Measurements from ENCODE around the gene CASP8.

The CASP8 gene

DNA sequence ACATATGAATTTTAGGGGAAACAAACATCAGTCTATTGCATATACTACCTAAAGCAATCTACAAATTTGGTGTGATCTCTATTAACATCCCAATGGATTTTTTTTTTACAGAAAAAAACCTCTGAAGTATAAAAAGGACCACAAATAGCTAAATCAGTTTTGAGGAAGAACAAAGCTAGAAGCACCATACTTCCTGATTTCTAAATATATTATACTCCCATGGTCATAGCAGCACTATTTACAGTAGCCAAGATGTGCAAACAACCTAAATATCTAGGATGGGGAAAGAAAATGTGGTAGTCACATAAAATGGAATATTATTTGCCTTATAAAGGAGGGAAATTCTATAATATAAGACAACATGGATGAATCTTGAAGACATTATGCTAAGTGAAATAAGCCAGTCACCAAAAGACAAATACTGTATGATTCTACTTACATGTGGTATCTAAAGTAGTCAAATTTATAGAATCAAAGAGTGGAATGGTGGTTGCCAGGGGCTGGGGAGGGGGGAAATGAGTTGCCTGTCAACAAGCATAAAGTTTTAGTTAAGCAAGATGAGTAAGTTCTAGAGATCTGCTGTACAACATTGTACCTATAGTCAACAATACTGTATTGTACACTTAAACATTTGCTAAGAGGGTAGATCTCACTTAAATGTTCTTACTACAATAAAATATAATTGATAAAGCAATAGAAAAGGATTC is 17.6 kb upstream of the CASP8 start:
- no peak for DNase-seq (ENCODE audit: low read depth in 3 of 3)

DNA sequence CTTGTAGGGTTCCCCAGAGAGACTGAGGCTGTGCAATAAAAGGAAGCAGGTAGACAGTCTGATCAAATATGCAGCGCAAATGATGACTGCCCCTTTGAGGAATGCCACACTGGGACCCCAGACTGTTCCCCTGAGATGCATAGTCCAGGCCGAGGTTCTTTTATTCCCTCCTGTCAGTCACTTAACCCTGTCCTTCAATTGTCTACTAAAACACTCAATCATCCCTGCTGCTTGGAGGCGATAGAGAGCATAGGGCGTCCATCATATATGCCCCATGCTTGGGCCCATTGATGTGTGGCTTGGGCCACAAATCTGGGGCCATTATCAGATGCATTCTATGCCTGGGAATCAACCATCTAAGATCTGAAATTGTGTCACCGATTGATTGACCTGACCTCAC is 15.5 kb upstream of the CASP8 start:
- DNase-seq (ENCODE audit: low read depth in 3 of 3) = no peak

DNA sequence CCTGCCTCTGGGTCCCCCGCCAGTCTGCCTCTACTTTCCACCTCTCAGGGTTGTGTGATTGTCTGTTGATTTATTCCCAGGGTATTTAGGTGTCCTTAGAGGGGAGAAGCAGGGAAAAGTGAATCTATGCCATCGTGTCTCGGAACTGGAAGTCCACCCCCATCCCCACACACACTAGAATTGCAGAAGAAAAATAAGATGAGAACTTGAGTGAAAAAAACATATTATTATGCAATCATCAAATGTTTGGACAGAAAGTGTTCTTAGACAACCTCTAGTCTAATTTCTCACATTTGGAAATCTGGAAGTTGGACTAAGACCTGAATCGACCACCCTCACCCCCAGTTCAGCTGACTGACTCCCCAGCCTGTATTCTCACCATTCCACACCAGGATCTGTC is 14.1 kb upstream of the CASP8 start:
- DNase-seq (ENCODE audit: low read depth in 3 of 3) = no peak

DNA sequence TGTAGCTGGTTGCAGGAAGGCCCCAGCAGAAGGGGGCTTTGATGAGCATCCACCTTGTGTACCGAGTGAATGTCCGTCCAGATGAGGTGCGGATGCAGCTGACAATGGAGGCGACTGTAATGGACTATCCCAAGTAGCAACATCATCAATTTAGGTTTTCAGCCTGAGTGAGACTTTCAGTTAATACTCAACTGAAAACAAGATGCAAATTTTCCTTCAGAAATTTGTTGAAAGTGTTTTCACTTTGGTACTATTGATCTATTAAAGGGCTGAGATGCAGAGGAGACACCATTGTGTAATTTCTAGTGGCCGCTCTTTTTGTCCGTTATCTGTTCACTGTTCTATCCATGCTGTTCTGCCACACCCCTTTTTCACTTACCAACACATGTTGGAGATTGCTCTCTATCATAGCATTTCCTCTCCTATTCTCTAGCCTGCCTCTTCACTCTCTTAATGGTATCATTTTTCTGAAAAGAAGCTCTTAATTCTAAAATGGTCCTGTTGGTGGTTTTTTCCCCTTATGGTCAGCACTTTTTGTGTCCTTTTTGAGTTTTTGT is 12.0 kb upstream of the CASP8 start:
- DNase-seq (ENCODE audit: low read depth in 3 of 3) = no peak

DNA sequence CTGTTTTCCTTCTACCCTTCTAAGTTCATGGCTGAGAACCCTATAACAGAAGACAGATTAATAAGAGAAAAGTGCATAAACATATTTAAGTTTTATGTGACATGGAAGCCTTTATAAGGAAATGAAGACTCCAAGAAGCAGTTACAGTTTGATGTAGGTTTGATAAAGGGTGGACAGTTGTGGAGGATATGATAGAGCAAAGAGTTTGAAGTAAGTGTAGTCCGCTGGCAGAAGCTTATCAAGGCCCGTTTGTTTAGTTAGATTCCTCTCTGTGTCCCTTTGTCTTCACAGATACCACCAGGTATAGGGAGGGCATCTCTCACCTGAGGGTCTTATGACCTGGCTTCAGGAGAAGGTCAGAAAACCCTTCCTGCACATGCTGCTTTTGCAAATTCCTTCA is 10.4 kb upstream of the CASP8 start:
- DNase-seq (ENCODE audit: low read depth in 3 of 3) = no peak

DNA sequence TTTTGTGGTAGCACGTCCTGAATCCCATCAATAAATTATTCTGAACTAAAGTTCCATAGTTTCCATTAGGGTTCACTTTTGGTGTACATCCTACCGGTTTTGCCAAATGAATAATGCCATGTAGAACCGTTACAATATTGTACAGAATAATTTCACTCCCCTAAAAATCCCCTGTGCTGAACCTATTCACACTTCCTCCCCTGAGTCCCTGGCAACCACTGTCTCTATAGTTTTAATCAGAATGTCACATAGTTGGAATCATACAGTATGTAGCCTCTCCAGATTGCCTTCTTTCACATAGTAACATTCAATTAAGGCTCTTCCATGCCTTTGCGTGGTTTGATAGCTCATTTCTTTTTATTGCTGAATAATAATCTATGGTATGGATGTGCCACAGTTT is 9.6 kb upstream of the CASP8 start:
- DNase-seq (ENCODE audit: low read depth in 3 of 3) = no peak

DNA sequence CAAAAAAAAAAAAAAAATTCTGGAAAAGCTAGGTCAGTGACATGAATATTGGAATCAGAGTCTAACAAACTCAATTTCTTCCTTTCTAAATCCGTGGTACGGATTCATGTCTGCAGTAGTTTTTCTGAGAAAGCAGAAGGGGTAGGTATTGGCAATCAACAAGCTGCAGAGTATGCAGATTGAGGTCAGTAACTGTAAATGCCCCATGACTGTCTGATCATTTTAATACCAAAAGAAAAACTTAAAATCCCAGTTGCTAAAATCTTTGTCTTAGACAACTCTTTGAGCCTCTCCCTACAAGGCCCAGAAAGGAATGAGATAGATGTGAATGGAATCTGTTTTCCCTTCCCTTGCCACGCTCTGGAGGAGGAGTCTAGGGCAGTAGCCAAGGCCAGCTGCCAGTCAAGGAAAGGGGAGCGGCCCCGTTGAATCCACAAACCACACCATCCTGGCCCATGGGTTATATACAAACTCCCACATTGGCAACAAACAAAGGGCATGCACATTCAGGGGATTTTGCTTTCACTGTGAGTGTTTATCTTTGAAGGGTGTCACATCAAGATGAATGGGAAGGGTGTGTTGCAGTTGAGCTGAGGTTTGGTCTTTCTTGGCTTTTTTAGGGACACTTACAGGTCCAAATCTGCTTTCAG is 6.1 kb upstream of the CASP8 start:
- DNase-seq (ENCODE audit: low read depth in 3 of 3) = no peak

DNA sequence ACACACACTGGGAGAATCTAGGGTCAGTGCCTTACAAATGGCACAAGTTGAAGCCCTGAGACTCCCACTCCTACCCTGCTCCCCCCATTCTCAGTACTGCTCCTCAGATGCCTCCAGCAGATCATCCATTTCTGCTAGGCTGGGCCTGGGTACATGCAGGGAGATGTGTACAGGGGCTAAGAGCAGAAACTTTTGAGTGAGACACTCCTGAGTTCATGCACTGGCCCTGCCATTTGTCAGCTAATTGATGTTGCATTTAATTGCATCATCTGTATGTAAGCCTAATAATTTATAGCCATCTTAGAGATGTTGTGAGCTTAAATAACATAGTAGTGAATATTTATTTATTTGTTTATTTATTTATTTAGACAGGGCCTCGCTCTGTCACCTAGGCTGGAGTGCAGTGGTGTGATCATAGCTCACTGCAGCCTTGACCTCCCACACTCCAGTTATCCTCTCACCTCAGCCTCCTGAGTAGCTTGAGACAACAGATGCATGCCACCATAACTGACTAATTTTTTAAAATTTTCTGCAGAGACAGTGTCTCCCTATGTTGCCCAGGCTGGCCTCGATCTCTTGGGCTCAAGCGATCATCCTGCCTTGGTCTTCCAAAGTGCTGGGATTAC is 4.8 kb upstream of the CASP8 start:
- DNase-seq (ENCODE audit: low read depth in 3 of 3) = no peak

DNA sequence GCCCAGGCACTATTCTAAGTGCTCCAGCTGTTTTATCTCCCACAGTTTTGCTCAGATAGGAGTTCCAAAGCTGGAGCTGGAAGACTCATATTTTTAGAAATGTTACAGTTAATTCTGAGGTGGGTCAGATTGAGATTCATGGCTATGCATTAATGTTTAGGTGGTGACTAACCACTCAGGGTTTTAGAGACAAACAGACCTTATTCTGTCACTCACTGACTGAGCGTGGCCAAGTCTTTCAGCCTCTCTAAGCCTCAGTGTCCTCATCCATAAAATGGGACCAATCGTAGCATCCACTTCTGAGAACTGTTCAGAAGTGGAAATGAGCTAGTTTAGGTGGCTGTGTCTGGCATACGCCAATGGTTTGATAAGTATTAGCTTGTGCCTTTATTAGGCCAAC is 4.3 kb upstream of the CASP8 start:
- no peak for DNase-seq (ENCODE audit: low read depth in 3 of 3)

DNA sequence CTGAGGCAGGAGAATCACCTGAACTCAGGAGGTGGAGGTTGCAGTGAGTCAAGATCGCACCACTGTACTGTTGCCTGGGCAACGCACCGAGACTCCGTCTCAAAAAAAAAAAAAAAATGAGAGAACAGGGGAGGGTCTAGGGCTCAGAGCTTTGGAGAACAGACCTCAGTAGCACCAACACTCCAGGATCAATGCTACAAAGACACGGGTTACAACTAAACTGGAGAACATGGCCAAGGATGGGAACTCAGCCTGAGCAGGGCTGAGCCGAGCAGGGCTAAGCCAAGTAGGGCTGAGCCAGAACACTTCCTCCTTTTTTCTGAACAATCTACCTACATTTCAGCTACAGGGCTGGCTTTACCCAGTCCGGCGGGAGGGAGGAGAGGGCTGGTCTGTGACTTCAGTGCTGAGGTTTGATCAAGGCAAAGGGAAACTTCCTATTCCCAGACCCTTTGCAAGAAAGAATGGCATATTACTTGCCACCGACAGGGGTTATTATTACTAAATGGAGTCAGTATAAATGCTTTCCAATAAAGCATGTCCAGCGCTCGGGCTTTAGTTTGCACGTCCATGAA is 2.9 kb upstream of the CASP8 start:
- no peak for DNase-seq (ENCODE audit: low read depth in 3 of 3)

DNA sequence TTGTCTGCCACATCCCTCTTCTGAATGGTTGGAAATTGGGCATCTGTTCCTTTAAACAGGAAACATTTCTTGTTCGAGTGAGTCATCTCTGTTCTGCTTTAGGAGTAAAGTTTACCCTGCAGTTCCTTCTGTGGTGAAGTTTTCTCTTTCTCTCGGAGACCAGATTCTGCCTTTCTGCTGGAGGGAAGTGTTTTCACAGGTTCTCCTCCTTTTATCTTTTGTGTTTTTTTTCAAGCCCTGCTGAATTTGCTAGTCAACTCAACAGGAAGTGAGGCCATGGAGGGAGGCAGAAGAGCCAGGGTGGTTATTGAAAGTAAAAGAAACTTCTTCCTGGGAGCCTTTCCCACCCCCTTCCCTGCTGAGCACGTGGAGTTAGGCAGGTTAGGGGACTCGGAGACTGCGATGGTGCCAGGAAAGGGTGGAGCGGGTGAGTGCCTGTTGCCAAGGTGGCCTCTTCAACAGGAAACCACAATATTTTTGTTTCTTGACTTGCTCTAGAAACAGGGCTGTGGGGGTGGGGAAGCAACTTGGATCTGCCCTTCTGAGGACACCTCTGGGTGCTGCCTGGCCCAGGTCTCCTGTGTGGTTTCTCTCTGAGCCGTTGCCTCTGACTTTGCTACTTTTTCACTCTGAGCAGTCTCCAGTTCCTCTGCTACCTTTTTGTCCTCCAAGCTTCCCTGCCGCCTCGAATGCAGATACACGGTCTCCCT is 2.2 kb upstream of the CASP8 start:
- peak; percentile 52 to 80 (median 62) for DNase-seq (ENCODE audit: low read depth in 3 of 3)

DNA sequence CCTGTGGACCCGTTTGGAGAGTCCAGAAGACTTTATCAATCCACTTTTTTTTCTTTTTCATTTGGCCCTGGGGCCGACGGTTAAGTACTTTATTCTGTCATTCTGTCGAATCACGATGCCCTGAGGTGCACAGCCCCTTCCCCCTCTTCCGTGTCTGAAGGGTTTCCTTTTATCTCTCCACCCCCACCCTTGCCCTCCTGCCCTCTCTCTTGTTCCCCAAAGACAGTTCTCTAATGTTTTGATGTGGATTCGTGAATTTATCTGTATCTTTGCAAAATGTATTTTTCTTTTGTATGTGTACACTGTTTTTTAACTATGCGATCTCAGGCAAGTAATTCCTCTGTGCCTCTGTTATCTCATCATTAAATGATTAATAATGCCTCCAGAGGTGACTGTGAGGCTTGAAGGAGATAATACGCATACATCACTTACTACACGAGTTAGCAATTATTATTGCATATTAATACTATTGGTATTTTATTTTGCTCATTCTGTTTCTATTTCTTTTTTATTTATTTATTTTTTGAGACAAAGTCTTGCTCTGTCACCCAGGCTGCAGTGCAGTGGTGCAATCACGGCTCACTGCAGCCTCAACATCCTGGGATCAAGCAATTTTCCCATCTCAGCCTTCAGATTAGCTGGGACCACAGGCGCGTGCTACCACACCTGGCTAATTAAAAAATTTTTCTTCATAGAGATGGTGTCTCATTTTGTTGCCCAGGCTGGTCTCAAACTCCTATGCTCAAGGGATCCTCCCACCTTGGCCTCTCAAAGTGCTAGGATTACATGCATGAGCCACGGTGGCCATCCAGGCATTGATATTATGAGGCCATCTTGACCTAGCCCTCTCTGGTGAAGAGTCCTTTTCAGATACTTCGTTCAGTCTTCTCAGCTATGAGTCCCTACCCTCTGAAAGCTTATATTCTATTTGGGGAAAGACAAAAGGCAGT is 1.4 kb upstream of the CASP8 start:
- DNase-seq (ENCODE audit: low read depth in 3 of 3) = no peak

DNA sequence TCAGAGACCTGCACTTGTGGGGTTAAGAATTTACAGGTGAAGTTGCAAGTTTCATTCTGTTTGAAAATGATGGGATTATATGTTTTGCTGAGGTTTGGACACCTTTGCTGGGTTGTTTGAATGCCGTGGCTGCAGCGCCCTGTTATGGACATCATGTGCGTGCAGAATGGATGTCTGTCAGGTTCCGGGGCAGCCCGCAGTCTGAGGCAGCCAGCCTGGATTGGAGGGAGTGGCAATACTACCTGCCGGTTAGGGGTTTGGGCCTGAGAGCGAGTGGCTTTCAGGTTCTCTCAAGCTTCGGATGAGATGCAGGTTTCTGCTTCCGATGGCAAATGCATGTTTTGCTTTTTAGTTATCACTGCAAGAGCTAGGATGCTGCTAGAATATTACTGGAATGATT is 1.1 kb downstream of the CASP8 start:
- peak in 1 of 3 experiments; percentile 24 for DNase-seq (ENCODE audit: low read depth in 3 of 3)

DNA sequence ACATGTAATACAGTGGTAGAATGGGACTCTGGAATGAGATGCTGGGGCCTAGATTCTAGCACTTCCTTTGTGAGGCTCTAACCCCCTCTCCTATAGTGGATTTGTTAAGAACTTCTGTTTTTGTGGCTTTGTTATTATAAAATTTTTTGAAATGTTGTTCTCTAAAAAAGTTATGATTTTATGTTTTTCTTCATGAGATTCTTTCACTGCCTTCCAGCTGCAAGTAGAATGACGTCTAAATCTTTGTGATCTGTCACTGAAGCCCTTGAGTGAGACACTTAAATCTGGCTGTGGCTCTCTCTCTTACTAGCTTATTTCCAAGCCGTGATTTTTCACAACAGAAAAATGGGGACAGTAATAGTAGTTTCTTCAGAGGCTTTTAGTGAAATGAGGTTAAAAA is 1.6 kb downstream of the CASP8 start:
- DNase-seq (ENCODE audit: low read depth in 3 of 3) = no peak

DNA sequence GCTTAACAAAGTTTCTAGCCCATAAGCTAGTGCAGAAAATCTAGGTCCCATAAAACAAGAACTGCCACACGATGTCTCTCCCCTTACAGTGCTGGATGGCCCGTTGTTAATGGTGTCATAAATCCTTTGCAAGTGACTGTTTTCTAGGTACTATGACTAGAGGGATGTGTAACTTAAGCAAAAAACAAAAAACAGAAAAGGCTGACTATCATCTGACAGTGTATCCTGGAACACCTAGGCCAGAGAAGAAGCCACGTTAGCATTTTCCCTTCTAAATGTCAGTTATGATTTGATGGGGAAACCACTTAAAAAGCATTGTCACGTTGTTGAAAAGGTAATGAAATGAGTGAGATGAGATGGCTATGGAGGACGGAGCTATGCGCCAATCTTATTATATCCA is 2.4 kb downstream of the CASP8 start:
- no peak for DNase-seq (ENCODE audit: low read depth in 3 of 3)

DNA sequence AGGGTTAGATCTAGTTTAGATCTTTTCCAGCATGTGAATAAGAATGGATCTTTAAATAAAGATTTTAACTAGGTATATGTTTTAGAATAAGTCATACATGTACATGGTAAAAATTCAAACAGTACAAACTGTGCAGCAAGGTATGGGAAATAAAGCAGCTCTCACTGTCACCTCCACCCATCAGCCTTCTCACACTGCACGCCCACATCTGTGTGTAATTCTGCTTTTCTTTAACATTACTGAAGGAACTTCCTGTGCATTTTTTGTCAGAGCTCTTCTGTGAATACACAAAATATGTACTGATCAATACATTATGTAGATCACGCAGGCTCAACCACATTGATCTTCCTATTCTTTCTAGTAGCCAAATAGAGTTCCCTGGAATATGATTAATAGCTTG is 3.4 kb downstream of the CASP8 start:
- DNase-seq (ENCODE audit: low read depth in 3 of 3) = no peak

DNA sequence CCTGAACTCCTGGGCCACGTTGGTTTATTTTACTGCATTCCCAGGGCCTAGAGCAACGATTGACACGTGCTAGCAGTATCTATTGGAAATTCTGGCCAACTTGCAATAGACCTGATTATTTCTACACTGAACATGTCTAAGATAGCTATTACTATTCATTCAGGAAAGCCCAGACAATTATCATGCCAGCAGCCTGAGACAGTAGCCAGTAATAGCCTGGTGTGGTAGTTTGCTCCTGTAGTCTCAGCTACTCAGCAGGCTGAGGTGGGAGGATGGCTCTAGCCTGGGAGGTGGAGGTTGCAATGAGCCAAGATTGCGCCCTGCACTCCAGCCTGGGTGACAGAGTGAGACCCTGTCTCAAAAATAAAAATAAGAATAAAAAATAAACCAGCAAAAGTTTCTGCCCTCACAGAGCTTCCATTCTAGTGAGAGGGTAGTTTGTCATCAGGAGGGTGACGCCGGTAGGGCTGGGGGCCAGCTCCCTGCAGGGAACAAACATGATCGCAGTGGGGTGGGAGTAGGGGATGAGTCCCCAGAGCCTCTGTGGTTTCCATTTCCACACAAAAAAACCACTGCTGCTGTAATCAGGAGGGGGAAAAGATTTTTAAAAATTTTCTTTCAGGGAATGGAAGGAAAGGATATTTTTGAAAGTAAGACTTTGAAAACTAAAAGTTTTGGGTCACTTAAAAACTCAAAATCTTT is 4.3 kb downstream of the CASP8 start:
- no peak for DNase-seq (ENCODE audit: low read depth in 3 of 3)

DNA sequence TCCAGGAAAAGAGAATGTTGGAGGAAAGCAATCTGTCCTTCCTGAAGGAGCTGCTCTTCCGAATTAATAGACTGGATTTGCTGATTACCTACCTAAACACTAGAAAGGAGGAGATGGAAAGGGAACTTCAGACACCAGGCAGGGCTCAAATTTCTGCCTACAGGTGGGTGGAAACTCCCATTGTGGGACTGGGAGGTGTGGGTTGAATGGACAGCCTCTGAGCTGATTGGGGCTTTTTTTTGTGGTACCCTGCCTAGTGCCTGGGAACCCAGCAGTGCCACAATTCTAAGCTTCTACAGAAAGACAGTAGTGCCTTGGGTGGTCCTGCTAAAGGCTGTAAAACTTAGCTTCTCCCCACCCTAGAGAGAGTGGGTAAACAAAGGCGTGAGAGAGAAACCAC is 6.3 kb downstream of the CASP8 start:
- no peak for DNase-seq (ENCODE audit: low read depth in 3 of 3)

DNA sequence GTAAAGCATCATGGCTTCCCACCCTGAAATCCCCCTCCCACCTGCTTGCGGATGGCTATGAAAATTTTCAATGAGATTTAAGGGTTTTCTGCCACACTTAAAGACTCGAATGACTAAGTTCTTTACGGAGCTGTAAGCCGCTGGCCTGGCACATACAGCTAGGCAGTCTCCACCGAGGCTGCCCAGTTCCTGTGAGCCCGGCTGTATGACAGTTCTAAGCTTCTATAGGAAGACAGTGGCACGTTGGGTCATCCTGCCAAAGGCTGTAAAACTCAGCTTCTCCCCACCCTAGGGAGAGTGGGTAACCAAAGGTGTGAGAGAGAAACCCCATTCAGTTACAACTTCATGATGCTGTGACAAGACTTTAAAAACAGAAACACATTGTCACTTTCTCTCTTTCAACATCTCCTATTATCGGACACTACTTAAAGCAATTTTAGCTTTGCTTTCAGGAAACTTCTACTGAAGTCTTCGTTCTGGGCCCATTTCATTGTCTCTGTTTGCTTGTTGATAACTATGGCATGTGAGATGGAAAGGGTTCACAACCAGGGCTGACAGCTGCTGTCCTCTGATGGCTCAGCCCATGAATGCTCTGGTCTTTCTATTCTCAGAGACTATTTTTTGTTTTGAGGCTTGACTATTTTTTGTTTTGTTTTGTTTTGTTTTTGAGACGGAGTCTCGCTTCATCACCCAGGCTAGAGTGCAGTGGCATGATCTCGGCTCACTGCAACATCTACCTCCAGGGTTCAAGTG is 7.1 kb downstream of the CASP8 start:
- no peak for DNase-seq (ENCODE audit: low read depth in 3 of 3)

DNA sequence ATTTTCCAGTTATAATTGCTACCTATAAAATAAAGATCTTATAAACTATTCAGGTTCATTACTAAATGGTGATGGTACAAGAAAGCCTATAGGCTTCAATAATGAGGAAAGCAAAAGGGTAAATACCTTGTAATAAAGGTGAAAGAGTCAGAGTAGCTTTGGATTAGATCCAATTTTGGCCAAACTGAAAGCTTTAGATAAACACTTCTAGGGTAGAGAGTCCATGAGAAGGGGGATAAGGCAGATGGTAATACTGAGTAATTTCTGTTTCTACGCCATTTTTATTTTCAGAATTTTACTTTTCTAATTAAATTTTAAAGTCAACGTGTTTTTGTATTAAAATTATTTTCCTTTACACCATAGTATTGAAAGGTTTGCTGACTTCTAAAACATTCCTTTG is 9.4 kb downstream of the CASP8 start:
- DNase-seq (ENCODE audit: low read depth in 3 of 3) = no peak
